Erythroblast (primary cell): ENCODE data around the gene ICAM5.

Experiments
- DNase-seq, 2 experiments: peaks; one replicate each; lab custom pipeline; 2025; lab: John Stamatoyannopoulos, UW
- GATA1 ChIP-seq: IDR thresholded peaks from 2 replicates; pipeline ENCODE4 v1.6.1; 2011; ENCODE audit warnings: low read depth, mild to moderate bottlenecking, control low read depth, low read length, moderate library complexity
- POLR2A ChIP-seq: IDR thresholded peaks from 2 replicates; pipeline ENCODE4 v1.6.1; 2011; ENCODE audit warnings: mild to moderate bottlenecking, low read length

The ICAM5 gene

DNA sequence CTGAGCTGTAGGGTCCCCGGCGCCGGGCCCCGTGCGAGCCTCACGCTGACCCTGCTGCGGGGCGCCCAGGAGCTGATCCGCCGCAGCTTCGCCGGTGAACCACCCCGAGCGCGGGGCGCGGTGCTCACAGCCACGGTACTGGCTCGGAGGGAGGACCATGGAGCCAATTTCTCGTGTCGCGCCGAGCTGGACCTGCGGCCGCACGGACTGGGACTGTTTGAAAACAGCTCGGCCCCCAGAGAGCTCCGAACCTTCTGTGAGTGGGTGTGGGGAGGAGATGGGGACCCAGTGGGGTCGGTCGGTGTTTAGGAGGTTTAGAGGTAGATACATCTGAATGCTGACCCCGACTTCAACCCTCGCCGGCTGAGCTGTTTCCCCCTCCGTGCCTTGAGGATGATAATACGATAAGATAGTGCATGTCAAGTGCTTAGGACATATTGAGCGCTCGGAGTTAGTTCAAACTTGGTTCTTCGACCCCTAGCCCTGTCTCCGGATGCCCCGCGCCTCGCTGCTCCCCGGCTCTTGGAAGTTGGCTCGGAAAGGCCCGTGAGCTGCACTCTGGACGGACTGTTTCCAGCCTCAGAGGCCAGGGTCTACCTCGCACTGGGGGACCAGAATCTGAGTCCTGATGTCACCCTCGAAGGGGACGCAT, 1.9 kb downstream of the ICAM5 start:
- TF ChIP-seq GATA1 (no peak), POLR2A (no peak)
- no peak for DNase-seq

DNA sequence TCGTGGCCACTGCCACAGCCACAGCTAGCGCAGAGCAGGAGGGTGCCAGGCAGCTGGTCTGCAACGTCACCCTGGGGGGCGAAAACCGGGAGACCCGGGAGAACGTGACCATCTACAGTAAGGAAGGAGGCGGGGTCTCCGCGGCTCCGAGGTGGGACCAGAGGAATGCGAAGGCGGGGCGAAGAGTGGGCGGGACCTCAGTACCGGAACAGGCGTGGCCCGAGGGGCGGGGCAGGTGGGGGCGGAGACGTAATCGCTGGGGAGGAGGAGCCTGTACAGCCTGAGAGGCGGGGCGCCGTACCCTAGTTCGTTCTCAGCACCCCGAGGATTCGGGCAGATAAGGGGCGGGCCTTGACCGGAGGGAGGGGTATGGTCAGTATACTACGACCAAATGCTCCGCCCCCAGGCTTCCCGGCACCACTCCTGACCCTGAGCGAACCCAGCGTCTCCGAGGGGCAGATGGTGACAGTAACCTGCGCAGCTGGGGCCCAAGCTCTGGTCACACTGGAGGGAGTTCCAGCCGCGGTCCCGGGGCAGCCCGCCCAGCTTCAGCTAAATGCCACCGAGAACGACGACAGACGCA, 2.5 kb downstream of the ICAM5 start:
- TF ChIP-seq GATA1 (no peak), POLR2A (no peak)
- peak; percentile 94 to 97 for DNase-seq

GRCh38 chr19:10292789-10293636, 3.3 kb downstream of the ICAM5 start:
- no peak for TF ChIP-seq GATA1
- TF ChIP-seq POLR2A, result no peak
- peak; percentile 87 for DNase-seq

GRCh38 chr19:10293637-10294367, 4.0 kb downstream of the ICAM5 start:
- TF ChIP-seq POLR2A, result no peak
- TF ChIP-seq GATA1, result no peak
- no peak for DNase-seq

- no peak for TF ChIP-seq GATA1
- TF ChIP-seq POLR2A, result no peak
- DNase-seq, result no peak
These were observed 4.6 kb downstream of the ICAM5 start for GRCh38 chr19:10294368-10294697.

DNA sequence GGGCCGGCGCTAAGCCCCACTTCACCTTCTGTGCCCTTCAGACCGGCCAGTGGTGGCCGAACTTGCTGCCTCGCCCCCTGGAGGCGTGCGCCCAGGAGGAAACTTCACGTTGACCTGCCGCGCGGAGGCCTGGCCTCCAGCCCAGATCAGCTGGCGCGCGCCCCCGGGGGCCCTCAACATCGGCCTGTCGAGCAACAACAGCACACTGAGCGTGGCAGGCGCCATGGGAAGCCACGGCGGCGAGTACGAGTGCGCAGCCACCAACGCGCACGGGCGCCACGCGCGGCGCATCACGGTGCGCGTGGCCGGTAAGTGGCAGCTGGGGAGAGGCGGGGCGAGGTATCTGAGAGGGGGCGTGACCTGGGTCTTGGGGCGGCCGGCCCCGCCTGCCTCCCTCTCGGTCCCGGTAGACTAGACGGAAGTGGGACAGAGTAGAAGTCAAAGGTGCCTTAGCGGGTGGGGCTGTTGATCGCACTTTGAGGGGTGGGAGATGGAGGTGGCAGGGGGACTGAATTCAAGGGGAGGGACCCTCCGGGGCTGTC, 5.6 kb downstream of the ICAM5 start:
- peak; percentile 29 for TF ChIP-seq POLR2A
- no peak for TF ChIP-seq GATA1
- peak; percentile 76 for DNase-seq

- DNase-seq, result peak; percentile 66 to 73
- TF ChIP-seq POLR2A (no peak), GATA1 (no peak)
These were observed 6.3 kb downstream of the ICAM5 start for GRCh38 chr19:10295847-10296591.

GRCh38 chr19:10299545-10300458, 10.1 kb downstream of the ICAM5 start:
- TF ChIP-seq GATA1 (no peak), POLR2A (peak; percentile 53)
- DNase-seq, result peak; percentile 91 to 93

DNA sequence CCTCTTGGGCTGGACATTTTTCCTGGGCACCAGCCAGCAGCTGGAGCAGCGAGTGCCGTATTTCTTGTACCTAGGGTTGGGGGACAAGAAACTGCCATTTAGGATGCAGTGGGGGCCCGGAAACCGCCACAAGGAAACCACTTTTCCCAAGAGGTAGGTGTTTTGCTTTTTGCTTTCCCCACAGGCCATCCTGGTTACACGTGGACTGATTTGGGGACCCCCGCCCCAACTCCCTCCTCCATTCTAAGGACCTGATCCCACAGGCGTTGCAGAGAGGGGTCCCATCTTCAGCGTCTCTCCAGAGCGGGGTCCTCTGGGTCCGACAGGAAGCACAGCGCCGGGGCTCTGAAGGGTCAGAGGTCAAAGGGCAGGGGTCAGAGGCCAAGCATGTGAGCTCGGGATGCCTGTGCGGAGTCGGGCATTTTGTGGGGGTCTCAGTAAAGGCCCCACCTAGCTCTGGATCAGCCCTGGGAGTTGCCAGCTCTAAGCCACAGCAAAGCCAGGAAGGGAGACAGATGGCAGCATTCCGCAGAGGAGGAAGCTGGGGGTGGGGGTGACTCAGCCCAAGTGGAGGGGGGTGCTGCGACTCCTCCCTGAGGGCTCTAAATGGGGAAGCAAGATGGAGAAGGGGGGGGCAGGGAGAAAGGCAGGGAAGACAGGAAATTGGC, 15.5 kb downstream of the ICAM5 start:
- DNase-seq, result no peak

DNA sequence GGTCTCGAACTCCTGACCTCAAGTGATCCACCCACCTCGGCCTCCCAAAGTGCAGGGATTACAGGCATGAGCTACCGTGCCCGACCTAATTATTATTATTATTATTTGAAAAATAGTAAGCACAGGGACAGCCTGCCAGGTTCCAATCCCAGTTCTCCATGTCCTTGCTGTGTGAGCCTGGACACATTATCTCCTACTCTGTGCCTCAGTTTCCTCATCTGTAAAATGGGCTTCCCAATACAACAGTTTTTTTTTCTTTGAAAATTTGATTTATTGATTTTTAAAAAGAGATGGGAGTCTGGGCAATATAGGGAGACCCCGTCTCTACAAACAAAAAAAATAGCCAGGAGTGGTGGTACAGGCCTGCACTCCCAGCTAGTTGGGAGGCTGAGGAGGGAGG, 16.6 kb downstream of the ICAM5 start:
- TF ChIP-seq POLR2A (no peak), GATA1 (no peak)
- DNase-seq, result no peak

More for the DNA sequence above, 15.5 kb downstream of the ICAM5 start:
- no peak for TF ChIP-seq GATA1
- no peak for TF ChIP-seq POLR2A

DNA sequence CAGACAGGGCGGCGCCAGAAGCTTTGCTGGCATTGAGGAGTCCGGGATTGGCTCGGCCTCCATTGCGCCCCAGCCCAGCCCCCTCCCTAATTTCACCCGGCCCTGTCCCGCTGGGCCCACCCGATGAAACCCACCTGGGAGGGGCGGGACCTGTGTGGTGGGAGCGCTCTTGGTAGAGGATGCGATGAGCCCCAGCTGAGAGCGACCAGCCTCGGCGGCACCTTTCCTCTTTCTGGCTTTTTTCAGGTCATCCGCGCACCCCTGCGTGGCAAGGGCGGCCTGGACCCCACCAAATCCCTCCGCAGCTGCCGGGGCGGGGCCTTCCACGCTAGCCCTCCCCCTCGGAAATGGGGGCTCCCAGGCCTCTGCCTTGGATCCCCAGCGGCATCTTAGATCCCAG, 19.7 kb downstream of the ICAM5 start, which contains the start of gene ZGLP1:
TSS of gene ZGLP1 (minus strand) at position 393 of the 400 bp plus-strand sequence.
- no peak for TF ChIP-seq POLR2A
- no peak for TF ChIP-seq GATA1
- no peak for DNase-seq

DNA sequence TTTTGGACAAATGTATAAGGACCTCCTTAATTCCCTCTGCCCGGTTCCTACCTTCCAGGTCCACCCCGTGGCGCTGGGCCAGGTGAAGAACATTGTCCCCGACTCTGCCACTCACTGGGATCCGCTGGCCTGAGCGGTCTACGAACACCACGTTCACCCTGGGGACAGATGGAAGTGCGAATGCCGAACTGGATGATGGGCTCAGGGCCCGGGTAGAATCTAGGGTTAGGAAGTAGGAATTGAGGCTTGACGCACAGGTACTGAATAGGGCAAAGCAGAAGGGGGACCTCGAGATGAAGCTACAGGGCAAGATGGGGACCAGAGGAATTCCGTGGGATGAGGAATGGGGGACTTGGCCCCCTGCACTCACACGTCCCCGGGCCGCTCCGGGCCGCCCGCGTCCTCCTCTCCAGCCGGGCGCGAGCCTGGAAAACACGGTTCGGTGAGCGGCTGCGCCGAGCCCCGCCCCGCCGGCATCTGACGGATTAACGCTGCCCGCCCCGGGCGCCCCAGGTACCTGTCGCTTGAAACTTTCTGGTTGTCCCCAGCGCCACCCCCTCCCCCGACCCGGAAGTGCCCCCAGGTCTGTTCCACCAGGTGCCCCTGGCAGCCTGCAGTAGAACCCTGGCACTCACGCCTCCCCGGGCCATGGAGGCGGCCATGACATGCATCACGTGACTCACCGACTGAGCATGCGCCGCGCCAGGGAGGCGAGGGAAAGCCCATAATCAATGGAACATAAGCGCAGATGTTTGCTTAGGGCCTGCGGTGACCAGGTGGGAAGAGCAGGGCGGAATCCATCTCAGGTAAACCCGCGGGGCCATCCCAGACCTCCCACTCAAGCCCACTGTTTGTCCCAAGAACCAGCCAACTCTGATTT, 25.8 kb downstream of the ICAM5 start, which contains the start of gene FDX2:
TSS of gene FDX2 (minus strand) at position 681 of the 880 bp plus-strand sequence. CDS start at position 662, 19 bp downstream.
- DNase-seq, result peak; percentile 85 to 91
- TF ChIP-seq GATA1 (no peak), POLR2A (peak; percentile 45)
